Small intestine (tissue), 7 donors: ENCODE results near the gene HK2. TPM values are rescaled to one million over a fixed set of nuclear protein-coding genes. Genes with fewer than 3 reads are reported as not detected.

Source experiments
- DNase-seq, 2 donors: peaks; one replicate each; pipeline versions ENCODE4 v3.0.0 to v3.0.0-alpha.2; 2013
- FAIRE-seq: peaks from 2 replicates; lab custom pipeline; 2012; peaks lifted over from hg19 to GRCh38; lab: Jason Lieb, UNC
- H3K27ac ChIP-seq, 3 donors: one replicate each; pipeline ENCODE4 v1.5.1; 2013; ENCODE audit warnings: low read length in 2 of 3, mild to moderate bottlenecking in 2 of 3, control low read depth in 1 of 3, inconsistent platforms in 1 of 3, low read depth in 1 of 3, moderate library complexity in 1 of 3
- H3K27me3 ChIP-seq, 3 donors: one replicate each; pipeline ENCODE4 v1.6.1; 2013; ENCODE audit warnings: low read length in 3 of 3, inconsistent platforms in 1 of 3; ENCODE audit not compliant: control insufficient read depth in 3 of 3, insufficient read depth in 3 of 3
- H3K36me3 ChIP-seq, 3 donors: one replicate each; pipeline ENCODE4 v1.6.1; 2013; ENCODE audit warnings: low read length in 3 of 3, inconsistent platforms in 1 of 3, low read depth in 1 of 3, mild to moderate bottlenecking in 1 of 3, moderate library complexity in 1 of 3; ENCODE audit not compliant: control insufficient read depth in 3 of 3, insufficient read depth in 2 of 3
- H3K4me1 ChIP-seq, 3 donors: one replicate each; pipeline ENCODE4 v1.6.1; 2013; ENCODE audit warnings: low read length in 2 of 3, inconsistent platforms in 1 of 3, low read depth in 1 of 3, mild to moderate bottlenecking in 1 of 3, moderate library complexity in 1 of 3; ENCODE audit not compliant: control insufficient read depth in 3 of 3, insufficient read depth in 2 of 3
- H3K4me3 ChIP-seq, 3 donors: one replicate each; pipeline ENCODE4 v1.5.1; 2013; ENCODE audit warnings: low read length in 3 of 3, control low read depth in 1 of 3, inconsistent platforms in 1 of 3, low read depth in 1 of 3, mild to moderate bottlenecking in 1 of 3, moderate library complexity in 1 of 3
- H3K9me3 ChIP-seq, 2 donors: one replicate each; pipeline ENCODE4 v1.6.1; 2013; ENCODE audit warnings: low read depth in 1 of 2, low read length in 1 of 2; ENCODE audit not compliant: control insufficient read depth in 2 of 2, insufficient read depth in 1 of 2
- WGBS, 3 donors: extraction: QIAGEN DNeasy Blood & Tissue Kit; methylation state at CpG; one replicate each; pipeline ENCODE4 v1.1.7; 2013; 5-methylcytosine and 5-hydroxymethylcytosine counted together
- polyA plus RNA-seq, 4 donors: library from polyadenylated mRNA; stranded (reverse) in 3 of 4; unstranded in 1 of 4; fragments of 200-250 nt in 3 of 4; fragments of 120-200 nt in 1 of 4; gene quantifications; one replicate each; pipeline versions ENCODE4 v1.2.1 to v1.2.3, GENCODE V29; 2013
- donor health status: healthy with polysubstance abuse.
- donor health status: control.
- donor health status: control.
- donor health status: Bipolar disorder and iron deficiency.
- donor health status: healthy.

The HK2 gene
- polyA plus RNA-seq, 4 donors, result 2.2 to 7.3 (median 3.7) TPM

- Histone ChIP-seq H3K4me1 (no peaks in the 10 kb centered on the region), H3K27ac (no peak overlapping the region), H3K4me3 (no peak overlapping the region), H3K27me3 (no peaks in the 10 kb centered on the region), H3K9me3 (no peaks in the 10 kb centered on the region), H3K36me3 (peaks cover 0 to 17% (median 3%) of the 10 kb centered on the region in 3 donors)
- FAIRE-seq (no peak), DNase-seq (no peak)
- 80 to 93% (median 88%) methylated on average over 19 of the region's 19 CpGs for WGBS, 3 donors
Measured at GRCh38 chr2:74881626-74882298, 47.8 kb downstream of the HK2 start.

DNA sequence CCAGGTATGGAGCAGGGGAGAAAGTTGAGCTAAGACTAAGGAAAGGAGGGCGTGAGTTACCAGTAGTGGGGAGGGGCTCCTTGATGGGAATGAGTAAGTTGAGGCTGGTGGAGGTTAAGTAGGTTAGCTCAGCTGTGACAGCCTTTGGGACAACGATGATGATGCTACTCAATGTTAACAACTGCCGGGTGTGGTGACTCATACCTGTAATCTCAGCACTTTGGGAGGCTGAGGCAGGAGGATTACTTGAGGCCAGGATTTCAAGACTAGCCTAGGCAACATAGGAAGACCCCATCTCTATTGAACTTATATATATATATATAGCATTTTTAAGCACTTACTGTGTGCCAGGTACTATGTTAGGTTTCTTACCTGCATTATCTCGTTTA is 48.4 kb downstream of the HK2 start:
- Histone ChIP-seq H3K36me3 (peaks cover 0 to 17% (median 3%) of the 10 kb centered on the region in 3 donors), H3K4me1 (no peaks in the 10 kb centered on the region), H3K4me3 (no peak overlapping the region), H3K27me3 (no peaks in the 10 kb centered on the region), H3K27ac (no peak overlapping the region), H3K9me3 (no peaks in the 10 kb centered on the region)
- 71 to 91% (median 83%) methylated on average over 4 of the region's 4 CpGs for WGBS, 3 donors
- DNase-seq (no peak), FAIRE-seq (no peak)

DNA sequence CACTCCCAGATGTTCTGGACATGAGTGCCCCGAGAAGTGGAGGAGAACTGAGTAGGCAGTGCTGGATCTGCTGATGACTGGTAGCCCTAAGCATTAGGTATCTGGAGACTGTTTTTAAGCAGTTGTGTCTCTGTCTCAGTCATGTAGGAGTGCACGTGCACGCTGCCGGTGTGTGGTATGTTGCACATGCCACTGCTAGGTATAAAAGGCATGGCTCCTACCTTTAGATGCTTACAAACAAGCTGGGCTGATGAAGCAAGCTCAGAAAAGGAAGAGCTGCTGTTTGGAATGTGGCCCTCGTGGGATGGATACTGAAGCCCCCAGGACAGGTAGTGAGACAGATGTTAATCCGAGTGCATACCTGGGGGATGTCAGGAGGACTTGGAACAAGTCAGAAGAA is 49.1 kb downstream of the HK2 start:
- Histone ChIP-seq H3K4me3 (no peak overlapping the region), H3K36me3 (peaks cover 0 to 22% (median 3%) of the 10 kb centered on the region in 3 donors), H3K27me3 (no peaks in the 10 kb centered on the region), H3K9me3 (no peaks in the 10 kb centered on the region), H3K27ac (no peak overlapping the region), H3K4me1 (no peaks in the 10 kb centered on the region)
- 81 to 92% (median 92%) methylated on average over 6 of the region's 6 CpGs for WGBS, 3 donors
- FAIRE-seq, result no peak
- no peak for DNase-seq

- Histone ChIP-seq H3K36me3 (peaks cover 0 to 19% (median 3%) of the 10 kb centered on the region in 3 donors), H3K4me3 (no peak overlapping the region), H3K27me3 (no peaks in the 10 kb centered on the region), H3K27ac (no peak overlapping the region), H3K9me3 (no peaks in the 10 kb centered on the region), H3K4me1 (no peaks in the 10 kb centered on the region)
- FAIRE-seq (no peak), DNase-seq (no peak)
- whole genome bisulfite sequencing, 3 donors, result 83 to 90% (median 85%) methylated on average over 5 of the region's 5 CpGs
Measured at GRCh38 chr2:74884118-74884762, 50.3 kb downstream of the HK2 start.

DNA sequence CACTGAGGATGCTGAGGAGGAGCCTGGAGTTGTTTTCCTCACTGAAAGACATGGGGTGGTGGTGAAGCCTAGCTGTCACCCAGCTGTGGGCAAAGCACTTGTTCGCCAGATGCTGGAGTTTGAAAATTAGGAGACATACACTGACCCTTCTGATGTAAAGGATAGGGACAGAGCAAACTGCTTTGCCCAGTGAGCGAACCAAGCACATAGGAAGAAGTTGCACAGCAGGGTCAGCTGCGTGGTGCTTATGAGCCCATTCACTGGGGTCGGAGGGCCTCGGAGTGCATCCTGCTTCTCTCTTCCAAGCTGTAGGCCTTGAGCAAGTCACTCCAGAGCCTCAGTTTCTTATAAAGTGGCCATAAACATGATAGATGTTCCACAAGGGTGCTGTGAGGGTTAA is 50.9 kb downstream of the HK2 start:
- no peaks in the 10 kb centered on the region for H3K9me3 ChIP-seq
- H3K4me1 ChIP-seq, result no peaks in the 10 kb centered on the region
- no peak overlapping the region for H3K4me3 ChIP-seq
- DNase-seq (no peak), FAIRE-seq (no peak)
- peaks cover 0 to 19% (median 3%) of the 10 kb centered on the region in 3 donors for H3K36me3 ChIP-seq
- H3K27ac ChIP-seq, result no peak overlapping the region
- no peaks in the 10 kb centered on the region for H3K27me3 ChIP-seq
- WGBS, 3 donors, result 93 to 95% (median 94%) methylated on average over 5 of the region's 5 CpGs

GRCh38 chr2:74886251-74886650 is 52.3 kb downstream of the HK2 start:
- H3K4me3 ChIP-seq, result no peak overlapping the region
- 85 to 89% (median 88%) methylated on average over 8 of the region's 8 CpGs for WGBS, 3 donors
- DNase-seq, result no peak
- no peaks in the 10 kb centered on the region for H3K9me3 ChIP-seq
- H3K4me1 ChIP-seq, result no peaks in the 10 kb centered on the region
- H3K27me3 ChIP-seq, result peaks cover 0 to 4% (median 0%) of the 10 kb centered on the region in 3 donors
- peaks cover 0 to 15% (median under 1%) of the 10 kb centered on the region in 3 donors for H3K36me3 ChIP-seq
- no peak overlapping the region for H3K27ac ChIP-seq
- no peak for FAIRE-seq

DNA sequence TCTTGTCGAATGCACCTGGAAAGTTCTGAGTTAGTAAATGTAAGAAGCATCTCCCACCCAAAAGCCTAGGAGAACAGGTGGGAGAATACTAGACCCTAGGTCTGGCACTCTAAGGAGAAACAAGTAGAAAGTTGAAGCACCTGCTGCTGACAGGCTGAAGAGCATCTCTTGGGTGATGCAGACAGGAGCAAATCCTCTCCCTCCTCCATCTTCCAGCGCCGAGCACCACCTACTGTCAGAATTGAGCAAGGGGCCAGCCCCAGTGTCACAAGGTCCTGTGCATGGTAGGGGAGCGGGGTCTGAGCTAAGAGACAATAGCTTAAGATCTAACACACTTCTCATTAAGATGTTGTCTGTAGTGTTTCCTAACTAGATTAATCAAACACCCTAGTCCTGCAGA is 52.9 kb downstream of the HK2 start:
- no peak for FAIRE-seq

GRCh38 chr2:74887445-74887951 is 53.6 kb downstream of the HK2 start:
- no peak overlapping the region for H3K4me3 ChIP-seq
- peaks cover 0 to 4% (median 0%) of the 10 kb centered on the region in 3 donors for H3K27me3 ChIP-seq
- DNase-seq, result no peak
- H3K36me3 ChIP-seq, result peaks cover 0 to 15% (median 0%) of the 10 kb centered on the region in 3 donors
- H3K9me3 ChIP-seq, result no peaks in the 10 kb centered on the region
- H3K4me1 ChIP-seq, result no peaks in the 10 kb centered on the region
- 73 to 76% (median 75%) methylated on average over 7 of the region's 7 CpGs for WGBS, 3 donors
- FAIRE-seq, result no peak
- H3K27ac ChIP-seq, result no peak overlapping the region

More for the DNA sequence above, 52.9 kb downstream of the HK2 start:
- Histone ChIP-seq H3K36me3 (peaks cover 0 to 17% (median 0%) of the 10 kb centered on the region in 3 donors), H3K4me3 (no peak overlapping the region), H3K27ac (no peak overlapping the region), H3K27me3 (peaks cover 0 to 4% (median 0%) of the 10 kb centered on the region in 3 donors), H3K9me3 (no peaks in the 10 kb centered on the region), H3K4me1 (no peaks in the 10 kb centered on the region)
- 85 to 95% (median 86%) methylated on average over 4 of the region's 4 CpGs for WGBS, 3 donors
- no peak for DNase-seq
